Erythroblast (primary cell): ENCODE results near the gene GFOD1.

Experiments used
- DNase-seq, 2 experiments: peaks; one replicate each; lab custom pipeline; 2025; lab: John Stamatoyannopoulos, UW
- GATA1 ChIP-seq: IDR thresholded peaks from 2 replicates; pipeline ENCODE4 v1.6.1; 2011; ENCODE audit warnings: low read depth, mild to moderate bottlenecking, control low read depth, low read length, moderate library complexity
- POLR2A ChIP-seq: IDR thresholded peaks from 2 replicates; pipeline ENCODE4 v1.6.1; 2011; ENCODE audit warnings: mild to moderate bottlenecking, low read length

Gene GFOD1

GRCh38 chr6:13354331-13355042 is 132.9 kb downstream of the GFOD1 start:
- no peak for TF ChIP-seq GATA1
- no peak for TF ChIP-seq POLR2A
- DNase-seq, result peak; percentile 21 to 26

- TF ChIP-seq POLR2A (no peak), GATA1 (no peak)
- DNase-seq, result no peak
Measured at GRCh38 chr6:13352165-13352564, 135.2 kb downstream of the GFOD1 start.

GRCh38 chr6:13351271-13351670 is 136.1 kb downstream of the GFOD1 start:
- no peak for DNase-seq
- TF ChIP-seq GATA1, result no peak
- TF ChIP-seq POLR2A, result no peak

GRCh38 chr6:13349811-13350506 is 137.4 kb downstream of the GFOD1 start:
- TF ChIP-seq GATA1, result no peak
- no peak for TF ChIP-seq POLR2A
- DNase-seq, result no peak

GRCh38 chr6:13348334-13349113 is 138.9 kb downstream of the GFOD1 start:
- TF ChIP-seq GATA1, result no peak
- TF ChIP-seq POLR2A, result no peak
- DNase-seq, result no peak

- TF ChIP-seq POLR2A, result no peak
- TF ChIP-seq GATA1, result no peak
Measured at GRCh38 chr6:13346245-13346644, 141.2 kb downstream of the GFOD1 start.

GRCh38 chr6:13342414-13343019 is 144.9 kb downstream of the GFOD1 start:
- no peak for DNase-seq
- TF ChIP-seq POLR2A, result no peak
- TF ChIP-seq GATA1, result no peak

More at GRCh38 chr6:13346245-13346644, 141.2 kb downstream of the GFOD1 start:
- DNase-seq, result no peak

GRCh38 chr6:13339863-13340630 is 147.4 kb downstream of the GFOD1 start:
- DNase-seq, result no peak
- TF ChIP-seq POLR2A, result no peak
- no peak for TF ChIP-seq GATA1

GRCh38 chr6:13338038-13338437 is 149.4 kb downstream of the GFOD1 start:
- TF ChIP-seq POLR2A (no peak), GATA1 (no peak)
- DNase-seq, result no peak

GRCh38 chr6:13336553-13336952 is 150.8 kb downstream of the GFOD1 start:
- TF ChIP-seq GATA1, result no peak
- no peak for TF ChIP-seq POLR2A
- peak; percentile 75 to 88 for DNase-seq

GRCh38 chr6:13334953-13335352 is 152.4 kb downstream of the GFOD1 start:
- DNase-seq, result peak; percentile 87 to 95
- TF ChIP-seq GATA1, result peak; percentile 26
- no peak for TF ChIP-seq POLR2A

GRCh38 chr6:13332349-13332706 is 155.1 kb downstream of the GFOD1 start:
- TF ChIP-seq POLR2A (no peak), GATA1 (no peak)
- DNase-seq, result no peak
